GM12878 (cell line): Measurements from ENCODE around the gene ZNF474. TPM values are rescaled to one million over a fixed set of nuclear protein-coding genes. Genes with fewer than 3 reads are reported as not detected.

ENCODE experiments used
- ATAC-seq: fragments of 200-7000 bp; cut with Tn5 transposase; 3 replicates; pipeline ENCODE4 v1.9.1; 2020; ENCODE audit warnings: mild to moderate bottlenecking, moderate library complexity
- BruUV-seq: library from RNA; stranded (reverse); fragments of 400-500 nt; replicated peaks from 2 replicates; lab custom pipeline; 2021; lab: Mats Ljungman, UMichigan
- CTCF ChIA-PET: fragments of 300-600 bp; sonication (Branson Sonifier 250); formaldehyde crosslinking; extraction: SDS; loops from one replicate; lab custom pipeline; 2021; ENCODE audit warnings: inconsistent platforms; lab: Yijun Ruan, JAX
- POLR2A ChIA-PET: fragments of 350-600 bp; formaldehyde crosslinking; extraction: SDS; loops from one replicate; lab custom pipeline; 2021; ENCODE audit warnings: inconsistent platforms; lab: Charles Lee
- RAD21 ChIA-PET: fragments of 300-600 bp; sonication (Branson Sonifier 250); formaldehyde crosslinking; loops from one replicate; lab custom pipeline; 2023; ENCODE audit warnings: antibody characterized with exemption; ENCODE audit not compliant: unreplicated experiment; lab: Charles Lee
- SMC1A ChIA-PET: fragments of 300-600 bp; sonication (Branson Sonifier 250); formaldehyde crosslinking; loops from one replicate; lab custom pipeline; 2023; ENCODE audit not compliant: unreplicated experiment, uncharacterized antibody; lab: Charles Lee
- DNase-seq: peaks from one replicate; pipeline ENCODE4 v3.0.0-alpha.2; 2011; ENCODE audit warnings: low read depth, low spot score
- FAIRE-seq: peaks from 3 replicates; lab custom pipeline; 2011; peaks lifted over from hg19 to GRCh38; lab: Jason Lieb, UNC
- H2AFZ ChIP-seq: 2 replicates; pipeline ENCODE4 v1.6.0; 2011; ENCODE audit warnings: low read depth, low read length, control low read depth; ENCODE audit not compliant: control insufficient read depth
- H3K27ac ChIP-seq: 2 replicates; pipeline ENCODE4 v1.5.1; 2011; ENCODE audit warnings: control low read depth; ENCODE audit not compliant: control insufficient read depth, insufficient read depth
- H3K27me3 ChIP-seq, 2 experiments: replicated peaks in 1 of 2; 2 replicates each; pipeline versions ENCODE4 v1.6.0 to v1.6.1; 2011; ENCODE audit warnings: low read length in 1 of 2; ENCODE audit not compliant: control insufficient read depth in 2 of 2, insufficient read depth in 2 of 2
- H3K36me3 ChIP-seq, 2 experiments: 2 replicates each; pipeline ENCODE4 v1.5.1; 2011; ENCODE audit warnings: low read length in 1 of 2; ENCODE audit not compliant: control insufficient read depth in 2 of 2, insufficient read depth in 2 of 2
- H3K4me1 ChIP-seq: 2 replicates; pipeline ENCODE4 v1.6.1; 2011; ENCODE audit warnings: mild to moderate bottlenecking, low read length, moderate library complexity, mixed read lengths; ENCODE audit not compliant: control insufficient read depth, insufficient read depth
- H3K4me2 ChIP-seq: 2 replicates; pipeline ENCODE4 v1.6.0; 2011; ENCODE audit warnings: control low read depth; ENCODE audit not compliant: control insufficient read depth, insufficient read depth
- H3K4me3 ChIP-seq: fragments of 200-600 bp; sonication (generic); 2 replicates; pipeline ENCODE4 v1.5.1; 2016
- H3K79me2 ChIP-seq: 2 replicates; pipeline ENCODE4 v1.6.0; 2011; ENCODE audit warnings: low read length; ENCODE audit not compliant: control insufficient read depth, insufficient read depth
- H3K9ac ChIP-seq: 2 replicates; pipeline ENCODE4 v1.8.0; 2011; ENCODE audit warnings: low read length, control low read depth, mixed read lengths; ENCODE audit not compliant: control insufficient read depth, insufficient read depth
- H3K9me3 ChIP-seq: replicated peaks from 3 replicates; pipeline ENCODE4 v1.5.1; 2011; ENCODE audit warnings: mild to moderate bottlenecking, low read length; ENCODE audit not compliant: control insufficient read depth, insufficient read depth
- H4K20me1 ChIP-seq: 2 replicates; pipeline ENCODE4 v1.6.0; 2011; ENCODE audit not compliant: control insufficient read depth, insufficient read depth
- ASH2L ChIP-seq: fragments of 300-600, 200-600 bp; sonication (generic); IDR thresholded peaks from 2 replicates; pipeline ENCODE4 v1.6.1; 2017; ENCODE audit warnings: low read depth, mild to moderate bottlenecking, borderline replicate concordance
- BMI1 ChIP-seq: fragments of 450-650 bp; IDR thresholded peaks from 2 replicates; pipeline ENCODE4 v1.6.1; 2016; ENCODE audit warnings: mild to moderate bottlenecking, moderate library complexity, borderline replicate concordance
- CBX3 ChIP-seq: fragments of 200-600 bp; sonication (generic); IDR thresholded peaks from 2 replicates; pipeline ENCODE4 v1.6.1; 2016; ENCODE audit warnings: low read depth, borderline replicate concordance
- CBX5 ChIP-seq: sonication (generic); IDR thresholded peaks from 2 replicates; pipeline ENCODE4 v1.6.1; 2016; ENCODE audit warnings: low read depth, moderate library complexity, mild to moderate bottlenecking, inconsistent platforms
- CHD4 ChIP-seq: fragments of 200-600 bp; sonication (generic); IDR thresholded peaks from 2 replicates; pipeline ENCODE4 v1.6.1; 2016; ENCODE audit warnings: mild to moderate bottlenecking
- FOXK2 ChIP-seq: fragments of 450-650 bp; IDR thresholded peaks from 2 replicates; pipeline ENCODE4 v1.6.1; 2017; ENCODE audit warnings: mild to moderate bottlenecking, moderate library complexity
- HDAC2 ChIP-seq: fragments of 200-600 bp; sonication (generic); IDR thresholded peaks from 2 replicates; pipeline ENCODE4 v1.6.1; 2017
- NFIC ChIP-seq: IDR thresholded peaks from 2 replicates; pipeline ENCODE4 v1.6.1; 2012; ENCODE audit warnings: low read depth, mild to moderate bottlenecking, inconsistent platforms, low read length, moderate library complexity
- POLR2AphosphoS5 ChIP-seq: IDR thresholded peaks from 2 replicates; pipeline ENCODE4 v1.6.1; 2011; ENCODE audit warnings: mild to moderate bottlenecking, low read length, inconsistent platforms
- TCF3 ChIP-seq: IDR thresholded peaks from 2 replicates; pipeline ENCODE4 v1.6.1; 2012; ENCODE audit warnings: low read depth, mild to moderate bottlenecking, low read length, borderline replicate concordance; ENCODE audit not compliant: insufficient read depth
- ZBTB11 ChIP-seq: fragments of 450-650 bp; formaldehyde crosslinking; IDR thresholded peaks from 2 replicates; pipeline ENCODE4 v1.5.0; 2022; ENCODE audit warnings: mild to moderate bottlenecking, missing genetic modification characterization
- ZBTB40 ChIP-seq: fragments of 450-650 bp; IDR thresholded peaks from 2 replicates; pipeline ENCODE4 v1.6.1; 2016; ENCODE audit warnings: mild to moderate bottlenecking, moderate library complexity, borderline replicate concordance
- ZZZ3 ChIP-seq: IDR thresholded peaks from 2 replicates; pipeline ENCODE4 v1.6.1; 2011; ENCODE audit warnings: low read depth; ENCODE audit not compliant: control insufficient read depth, insufficient read length
- WGBS: methylation state at CpG from one replicate; pipeline ENCODE4 v1.1.6; 2016; ENCODE audit warnings: low lambda C conversion rate; ENCODE audit not compliant: insufficient replicate concordance, insufficient coverage; ENCODE audit errors: missing lambda C conversion rate; 5-methylcytosine and 5-hydroxymethylcytosine counted together
- in situ Hi-C: fragments of 300-500 bp; cut with MboI; formaldehyde crosslinking; loops from 9 replicates; pipeline ENCODE4 v1.14.3; 2018; ENCODE audit warnings: mixed read lengths
- intact Hi-C: fragments of 100-400 bp; cut with micrococcal nuclease; formaldehyde crosslinking; loops from one replicate; pipeline ENCODE4 v1.14.2; 2022; ENCODE audit not compliant: unreplicated experiment
- polyA plus RNA-seq, 11 experiments: library from polyadenylated mRNA; depleted of rRNA in 4 of 11; unstranded in 6 of 11; stranded (reverse) in 5 of 11; fragments of >200 nt; fragmentation: Nextera tagmentation in 4 of 11; fragmentation: Illumina TruSeq in 1 of 11; extraction: Ambion mirVana in 4 of 11; extraction: Trizol in 1 of 11; gene quantifications; 1 replicate in 1 of 11; 2 replicates in 10 of 11; pipeline versions ENCODE4 v1.2.1 to v1.2.3, GENCODE V29; 2011 to 2016; ENCODE audit warnings: inconsistent platforms in 2 of 11, missing spikeins in 2 of 11, low read depth in 1 of 11
- total RNA-seq, 4 experiments: library from RNA; depleted of rRNA in 3 of 4; stranded (reverse); fragments of >200 nt in 3 of 4; fragmentation: Illumina TruSeq in 1 of 4; extraction: Trizol in 1 of 4; gene quantifications; 2 replicates each; pipeline versions ENCODE4 v1.2.1 to v1.2.3, GENCODE V29; 2013 to 2021
- TF ChIP-seq, protein P1 (sequence below): IDR thresholded peaks from 2 replicates; pipeline ENCODE4 v1.6.1; 2011; ENCODE audit warnings: borderline replicate concordance, low read depth, mild to moderate bottlenecking, moderate library complexity, mixed read lengths, low read length; ENCODE audit not compliant: insufficient read depth; ENCODE audit errors: extremely low read length
- TF ChIP-seq, protein P2 (sequence below): IDR thresholded peaks from 2 replicates; pipeline ENCODE4 v1.6.1; 2012; ENCODE audit warnings: low read depth, low read length, improper control_type of control experiment

ZNF474 gene
- total and polyA plus RNA-seq, 10 of the 15 experiments (the other 5 are each of a cell fraction or from before 2014, with no cell fraction given): 0.06 to 0.97 (median 0.13) TPM; not detected in 3

GRCh38 chr5:122165559-122166078 is 36.3 kb downstream of the ZNF474 start:
- no peaks in the 10 kb centered on the region; a peak in 1 of 4 replicates for H3K27me3 ChIP-seq
- FAIRE-seq (no peak), ATAC-seq (no peak), DNase-seq (no peak)
- no peak for TF ChIP-seq CHD4
- TF ChIP-seq, protein P1, sequence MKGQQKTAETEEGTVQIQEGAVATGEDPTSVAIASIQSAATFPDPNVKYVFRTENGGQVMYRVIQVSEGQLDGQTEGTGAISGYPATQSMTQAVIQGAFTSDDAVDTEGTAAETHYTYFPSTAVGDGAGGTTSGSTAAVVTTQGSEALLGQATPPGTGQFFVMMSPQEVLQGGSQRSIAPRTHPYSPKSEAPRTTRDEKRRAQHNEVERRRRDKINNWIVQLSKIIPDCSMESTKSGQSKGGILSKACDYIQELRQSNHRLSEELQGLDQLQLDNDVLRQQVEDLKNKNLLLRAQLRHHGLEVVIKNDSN: no peak
- no peak for TF ChIP-seq TCF3
- TF ChIP-seq ZBTB40: no peak
- no peak for TF ChIP-seq ZBTB11
- TF ChIP-seq ASH2L: no peak
- no peak for TF ChIP-seq ZZZ3
- no peak for TF ChIP-seq NFIC
- no peak for TF ChIP-seq POLR2AphosphoS5
- no peak for TF ChIP-seq CBX3
- TF ChIP-seq HDAC2: no peak
- TF ChIP-seq CBX5: no peak
- TF ChIP-seq, protein P2, sequence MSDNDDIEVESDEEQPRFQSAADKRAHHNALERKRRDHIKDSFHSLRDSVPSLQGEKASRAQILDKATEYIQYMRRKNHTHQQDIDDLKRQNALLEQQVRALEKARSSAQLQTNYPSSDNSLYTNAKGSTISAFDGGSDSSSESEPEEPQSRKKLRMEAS: no peak
- TF ChIP-seq BMI1: no peak
- no peak for TF ChIP-seq FOXK2
- no peak overlapping the region for H3K4me3 ChIP-seq
- BruUV-seq: no TSS peak
- H4K20me1 ChIP-seq: no peaks in the 10 kb centered on the region
- H3K9ac ChIP-seq: no peak overlapping the region
- no peak overlapping the region for H2AFZ ChIP-seq
- no peaks in the 10 kb centered on the region for H3K9me3 ChIP-seq
- H3K79me2 ChIP-seq: no peaks in the 10 kb centered on the region
- H3K4me2 ChIP-seq: no peak overlapping the region
- H3K27ac ChIP-seq: no peak overlapping the region
- intact Hi-C loops: no loop called here
- ChIA-PET POLR2A (no interaction called here), CTCF (no interaction called here), RAD21 (no interaction called here), SMC1A (no interaction called here)
- in situ Hi-C loops: no loop called here
- H3K36me3 ChIP-seq: no peaks in the 10 kb centered on the region
- no peaks in the 10 kb centered on the region for H3K4me1 ChIP-seq
- 0% methylated on average over 3 of the region's 3 CpGs for WGBS
